ENCODE data around the gene C1QA. TPM values are rescaled to one million over a fixed set of nuclear protein-coding genes. Genes with fewer than 3 reads are reported as not detected.

C1QA gene
- total RNA-seq (2014; rRNA removed) = not detected in 2 replicates
- Bru-seq, nascent RNA = not detected
- not detected for BruChase-seq, experiment 1, labeled RNA remaining after a 6-hour chase
- BruChase-seq, experiment 2, labeled RNA remaining after a 2-hour chase = not detected
- long read RNA-seq = 0 reads

- ChIA-PET CTCF (no interaction called here), POLR2A (ENCODE audit: unreplicated experiment) (interaction anchor here (0.7 kb wide), 1 partner anchor 1104 kb away, joined by 3 read pairs; no protein-coding TSS in a partner anchor)
- BruUV-seq (replicated peaks) = no TSS peak
- Histone ChIP-seq H3K36me3 (ENCODE audit: low read depth, low read length) (no peaks in the 10 kb centered on the region), H3K9ac (ENCODE audit: low read length) (no peak within 1 kb of the TSS), H3K4me3 (ENCODE audit: low read length) (no peak within 1 kb of the TSS), H3K9me2 (replicated peaks; ENCODE audit: low read length) (no peaks in the 10 kb centered on the region), H2AFZ (ENCODE audit: low read length) (no peak within 1 kb of the TSS), H3K79me2 (ENCODE audit: low read length) (no peaks in the 10 kb centered on the region), H3K4me1 (ENCODE audit: insufficient read depth, low read length) (no peaks in the 10 kb centered on the region), H3K4me2 (ENCODE audit: low read length) (no peak within 1 kb of the TSS), H4K20me1 (ENCODE audit: low read length) (no peaks in the 10 kb centered on the region), H3F3A (ENCODE audit: low read length, unreplicated experiment) (no peaks in the 10 kb centered on the region), H3K9me3 (ENCODE audit: low read length) (no peaks in the 10 kb centered on the region), H3K27ac (ENCODE audit: low read length) (no peak within 1 kb of the TSS), H3K27me3 (ENCODE audit: low read length) (peaks cover 9% of the 10 kb centered on the region)
- no peak for DNase-seq
- intact Hi-C loops (cut with micrococcal nuclease) = no loop called here
- ATAC-seq = no peak
- TF ChIP-seq EZH2 (IDR thresholded peaks at IDR 0.05; ENCODE audit: low read length, unreplicated experiment) (no peak), EZH2phosphoT487 (IDR thresholded peaks at IDR 0.05; ENCODE audit: borderline replicate concordance, low read length) (no peak), CTCF (conservative IDR thresholded peaks at IDR 0.05; ENCODE audit: low read depth, low read length) (no peak)
These were observed at the start of gene C1QA for GRCh38 chr1:22636353-22636752. C1QA (plus strand) TSS chr1:22636628; CDS start chr1:22637617, 989 bp downstream.

GRCh38 chr1:22587247-22587646, 49.2 kb upstream of the C1QA start:
- ATAC-seq (no peak), DNase-seq (no peak)
- Histone ChIP-seq H3K4me1 (ENCODE audit: insufficient read depth, low read length) (no peaks in the 10 kb centered on the region), H4K20me1 (ENCODE audit: low read length) (no peaks in the 10 kb centered on the region), H3K9ac (ENCODE audit: low read length) (no peak overlapping the region), H3K27ac (ENCODE audit: low read length) (no peak overlapping the region), H3K79me2 (ENCODE audit: low read length) (no peaks in the 10 kb centered on the region), H3K4me3 (ENCODE audit: low read length) (no peak overlapping the region), H3K9me2 (replicated peaks; ENCODE audit: low read length) (no peaks in the 10 kb centered on the region), H3K36me3 (ENCODE audit: low read depth, low read length) (no peaks in the 10 kb centered on the region), H2AFZ (ENCODE audit: low read length) (no peak overlapping the region), H3K4me2 (ENCODE audit: low read length) (no peak overlapping the region), H3K9me3 (ENCODE audit: low read length) (no peaks in the 10 kb centered on the region), H3K27me3 (ENCODE audit: low read length) (no peaks in the 10 kb centered on the region), H3F3A (ENCODE audit: low read length, unreplicated experiment) (no peaks in the 10 kb centered on the region)
- TF ChIP-seq EZH2 (IDR thresholded peaks at IDR 0.05; ENCODE audit: low read length, unreplicated experiment) = no peak
- TF ChIP-seq CTCF (conservative IDR thresholded peaks at IDR 0.05; ENCODE audit: low read depth, low read length) = no peak
- no peak for TF ChIP-seq EZH2phosphoT487 (IDR thresholded peaks at IDR 0.05; ENCODE audit: borderline replicate concordance, low read length)
- intact Hi-C loops (cut with micrococcal nuclease) = no loop called here
- CTCF ChIA-PET = no interaction called here
- POLR2A ChIA-PET (ENCODE audit: unreplicated experiment) = no interaction called here
- BruUV-seq (replicated peaks) = no TSS peak

GRCh38 chr1:22588899-22589422, 47.5 kb upstream of the C1QA start:
- no TSS peak for BruUV-seq (replicated peaks)
- Histone ChIP-seq H3K27me3 (ENCODE audit: low read length) (no peaks in the 10 kb centered on the region), H3K27ac (ENCODE audit: low read length) (no peak overlapping the region), H3F3A (ENCODE audit: low read length, unreplicated experiment) (no peaks in the 10 kb centered on the region), H3K9me3 (ENCODE audit: low read length) (no peaks in the 10 kb centered on the region), H3K4me2 (ENCODE audit: low read length) (no peak overlapping the region), H3K9ac (ENCODE audit: low read length) (no peak overlapping the region), H2AFZ (ENCODE audit: low read length) (no peak overlapping the region), H3K4me1 (ENCODE audit: insufficient read depth, low read length) (no peaks in the 10 kb centered on the region), H3K36me3 (ENCODE audit: low read depth, low read length) (no peaks in the 10 kb centered on the region), H3K79me2 (ENCODE audit: low read length) (no peaks in the 10 kb centered on the region), H3K4me3 (ENCODE audit: low read length) (no peak overlapping the region), H4K20me1 (ENCODE audit: low read length) (no peaks in the 10 kb centered on the region), H3K9me2 (replicated peaks; ENCODE audit: low read length) (no peaks in the 10 kb centered on the region)
- ChIA-PET POLR2A (ENCODE audit: unreplicated experiment) (no interaction called here), CTCF (no interaction called here)
- TF ChIP-seq EZH2phosphoT487 (IDR thresholded peaks at IDR 0.05; ENCODE audit: borderline replicate concordance, low read length) (no peak), CTCF (conservative IDR thresholded peaks at IDR 0.05; ENCODE audit: low read depth, low read length) (no peak), EZH2 (IDR thresholded peaks at IDR 0.05; ENCODE audit: low read length, unreplicated experiment) (no peak)
- intact Hi-C loops (cut with micrococcal nuclease) = no loop called here
- DNase-seq = no peak
- ATAC-seq = no peak

All from PC-3 (cell line).